GM18907 (cell line): Measurements from ENCODE around the gene ABHD3.
"Not testable (repeated sequence)": the region's sequence is repeated elsewhere in the genome, so short reads cannot be mapped to it uniquely, and the experiment has no call there.

ENCODE experiments used
- ATAC-seq: cut with Tn5 transposase; IDR thresholded peaks from one replicate; pipeline ENCODE4 v1.9.1; 2021; ENCODE audit warnings: mild to moderate bottlenecking, moderate library complexity; ENCODE audit not compliant: unreplicated experiment

The ABHD3 gene

DNA sequence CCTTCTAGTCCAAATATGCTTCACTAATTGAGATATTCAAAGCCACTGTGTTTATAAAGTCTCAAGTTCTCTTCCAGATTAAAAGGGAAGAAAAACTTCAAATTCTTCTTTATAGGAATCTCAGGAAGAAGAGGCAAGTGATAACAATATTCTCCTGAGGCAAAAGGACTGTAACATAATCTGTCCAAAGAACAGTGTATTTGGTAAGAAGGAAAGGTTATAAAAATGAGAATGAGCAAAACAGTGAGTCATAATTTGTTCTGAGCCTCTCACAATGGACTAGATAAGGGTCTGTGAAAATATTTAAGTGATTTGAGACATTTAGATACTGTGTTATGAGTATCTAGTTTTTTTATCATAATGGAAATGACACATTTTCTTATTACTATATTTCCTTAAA, 48.2 kb downstream of the ABHD3 start:
- ATAC-seq, result no peak

- no peak for ATAC-seq
These were observed 51.2 kb downstream of the ABHD3 start for GRCh38 chr18:21653361-21653760.

- no peak for ATAC-seq
These were observed 52.5 kb downstream of the ABHD3 start for GRCh38 chr18:21652073-21652472.

GRCh38 chr18:21650311-21650710, 54.3 kb downstream of the ABHD3 start:
- ATAC-seq, result no peak

DNA sequence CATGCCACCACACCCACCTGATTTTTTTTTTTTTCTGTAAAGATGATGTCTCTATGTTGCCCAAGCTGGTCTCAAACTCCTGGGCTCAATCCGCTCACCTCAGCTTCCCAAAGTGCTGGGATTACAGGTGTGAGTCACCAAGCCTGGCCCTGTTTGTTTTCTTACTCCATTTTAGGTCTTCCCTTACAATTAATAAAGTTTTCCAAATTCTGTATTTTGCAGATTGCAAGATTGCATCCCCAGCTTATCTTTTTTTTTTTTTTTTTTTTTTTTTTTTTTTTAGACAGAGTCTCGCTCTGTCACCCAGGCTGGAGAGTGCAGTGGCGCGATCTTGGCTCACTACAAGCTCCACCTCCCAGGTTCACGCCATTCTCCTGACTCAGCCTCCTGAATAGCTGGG, 64.2 kb downstream of the ABHD3 start:
- not testable (repeated sequence) for ATAC-seq

GRCh38 chr18:21638822-21639221, 65.8 kb downstream of the ABHD3 start:
- no peak for ATAC-seq

GRCh38 chr18:21636769-21637168, 67.8 kb downstream of the ABHD3 start:
- no peak for ATAC-seq

- no peak for ATAC-seq
These were observed 69.9 kb downstream of the ABHD3 start for GRCh38 chr18:21634588-21635199.

- no peak for ATAC-seq
These were observed 72.2 kb downstream of the ABHD3 start for GRCh38 chr18:21632393-21632792.

- ATAC-seq, result peak; percentile 94
These were observed 75.3 kb downstream of the ABHD3 start for GRCh38 chr18:21629089-21629832.

DNA sequence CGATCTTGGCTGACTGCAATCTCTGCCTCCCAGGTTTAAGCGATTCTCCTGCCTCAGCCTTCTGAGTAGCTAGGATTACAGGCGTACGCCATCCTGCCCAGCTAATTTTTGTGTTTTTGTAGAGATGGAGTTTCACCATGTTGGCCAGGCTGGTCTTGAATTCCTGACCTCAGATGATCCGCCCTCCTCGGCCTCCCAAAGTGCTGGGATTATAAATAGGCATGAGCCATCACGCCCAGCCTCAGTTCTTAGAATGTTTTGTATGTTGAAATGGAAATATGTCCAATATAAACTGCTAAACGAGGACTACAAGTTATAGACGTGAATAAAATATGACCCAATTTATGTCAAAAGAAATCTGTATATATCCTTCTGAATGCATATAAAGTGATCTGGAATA, 82.9 kb downstream of the ABHD3 start:
- not testable (repeated sequence) for ATAC-seq

DNA sequence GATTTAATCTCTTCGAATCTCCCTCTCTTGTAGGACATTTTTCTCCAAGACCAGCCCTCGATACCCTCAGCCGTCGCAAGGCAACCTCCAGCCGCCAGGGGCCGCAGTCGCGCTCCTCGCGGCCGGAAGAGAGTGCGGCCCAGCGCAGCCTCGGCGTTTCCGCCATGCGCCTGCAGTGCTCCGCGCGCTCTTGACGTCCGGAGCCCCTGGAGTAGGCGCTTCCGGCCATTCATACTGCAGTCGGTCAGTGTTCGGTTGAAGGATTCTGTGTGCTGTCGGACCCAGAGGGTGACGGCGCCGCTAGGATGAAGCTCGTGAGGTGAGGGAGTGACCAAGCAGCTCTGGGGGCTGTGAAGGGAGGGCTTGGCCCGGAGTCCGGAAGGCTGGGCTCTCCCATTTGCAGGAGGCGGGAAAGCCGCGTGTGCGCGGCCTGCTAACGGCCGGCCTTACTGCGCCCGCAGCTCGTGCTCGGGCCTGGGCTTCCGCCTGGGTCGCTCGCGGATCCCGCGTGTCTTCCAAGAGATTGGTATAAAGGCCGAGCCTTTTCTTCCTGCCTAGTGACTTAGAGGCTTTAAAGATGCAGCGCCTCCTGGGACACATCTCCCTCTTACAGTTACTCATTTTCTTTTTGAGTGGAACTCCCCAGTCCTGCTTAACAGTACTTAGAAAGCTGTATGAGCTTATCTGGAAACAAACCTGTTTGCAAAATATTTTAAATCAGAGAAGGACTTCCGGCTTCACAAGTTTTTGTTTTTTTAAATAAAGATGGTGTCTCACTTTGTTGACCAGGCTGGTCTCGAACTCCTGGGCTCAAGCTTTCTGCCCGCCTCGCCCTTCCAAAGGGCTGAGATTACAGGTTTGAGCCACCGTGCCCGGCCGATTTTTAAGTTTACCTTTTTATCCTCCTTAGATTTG, 92.2 kb downstream of the ABHD3 start, which contains the start of gene SNRPD1:
Gene SNRPD1 (plus strand): TSS at position 190 of the 915 bp plus-strand sequence. CDS start 116 bp downstream, at position 306.
- peak; percentile 99 for ATAC-seq

GRCh38 chr18:21611401-21612124, 93.0 kb downstream of the ABHD3 start:
- not testable (repeated sequence) for ATAC-seq

DNA sequence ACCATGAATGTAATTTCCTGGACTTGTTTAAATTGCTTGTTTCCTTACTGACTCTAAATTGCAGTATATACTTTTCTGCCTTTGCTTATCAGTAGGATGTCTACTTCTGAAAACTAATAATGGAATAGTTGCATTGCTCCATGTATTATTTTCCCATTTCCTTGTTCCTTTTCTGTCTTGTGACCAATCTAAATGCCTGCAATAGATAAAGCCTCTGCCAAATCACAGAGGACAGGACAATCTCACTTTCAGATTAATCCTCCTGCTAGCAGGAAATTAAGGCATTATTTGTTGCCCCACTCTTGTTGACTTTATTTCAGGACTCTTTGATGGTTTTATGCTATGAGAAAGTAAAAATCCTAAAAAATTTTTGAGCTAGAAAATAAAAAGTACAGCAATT, 99.4 kb downstream of the ABHD3 start:
- ATAC-seq, result no peak

DNA sequence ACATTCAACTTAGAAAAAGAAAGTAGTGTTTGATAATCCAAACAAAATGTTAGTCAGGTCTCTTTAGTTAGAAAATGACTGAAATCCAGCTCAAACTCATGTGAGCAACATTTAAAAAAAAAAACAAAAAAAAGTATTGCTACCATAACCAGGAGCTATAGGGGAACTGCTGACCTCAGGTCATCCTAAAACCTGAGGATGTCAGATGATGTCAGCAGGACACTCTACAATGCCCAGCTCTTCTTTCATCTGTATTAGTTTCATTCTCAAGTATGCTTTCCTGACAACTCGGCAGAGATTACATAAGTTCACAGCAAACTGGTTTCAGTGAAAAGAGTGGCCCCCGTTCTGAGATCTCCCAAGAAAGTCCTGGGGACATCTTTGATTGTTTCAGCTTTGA, 99.9 kb downstream of the ABHD3 start:
- ATAC-seq, result no peak

- no peak for ATAC-seq
These were observed 102.3 kb downstream of the ABHD3 start for GRCh38 chr18:21602299-21602587.
